ENCODE data around the gene ZBTB12. TPM values are rescaled to one million over a fixed set of nuclear protein-coding genes. Genes with fewer than 3 reads are reported as not detected.

Gene ZBTB12
- total and polyA plus RNA-seq, 2 of the 13 experiments (the other 11 are each of a cell fraction or from before 2014, with no cell fraction given), result 4.8 to 6.0 TPM

DNA sequence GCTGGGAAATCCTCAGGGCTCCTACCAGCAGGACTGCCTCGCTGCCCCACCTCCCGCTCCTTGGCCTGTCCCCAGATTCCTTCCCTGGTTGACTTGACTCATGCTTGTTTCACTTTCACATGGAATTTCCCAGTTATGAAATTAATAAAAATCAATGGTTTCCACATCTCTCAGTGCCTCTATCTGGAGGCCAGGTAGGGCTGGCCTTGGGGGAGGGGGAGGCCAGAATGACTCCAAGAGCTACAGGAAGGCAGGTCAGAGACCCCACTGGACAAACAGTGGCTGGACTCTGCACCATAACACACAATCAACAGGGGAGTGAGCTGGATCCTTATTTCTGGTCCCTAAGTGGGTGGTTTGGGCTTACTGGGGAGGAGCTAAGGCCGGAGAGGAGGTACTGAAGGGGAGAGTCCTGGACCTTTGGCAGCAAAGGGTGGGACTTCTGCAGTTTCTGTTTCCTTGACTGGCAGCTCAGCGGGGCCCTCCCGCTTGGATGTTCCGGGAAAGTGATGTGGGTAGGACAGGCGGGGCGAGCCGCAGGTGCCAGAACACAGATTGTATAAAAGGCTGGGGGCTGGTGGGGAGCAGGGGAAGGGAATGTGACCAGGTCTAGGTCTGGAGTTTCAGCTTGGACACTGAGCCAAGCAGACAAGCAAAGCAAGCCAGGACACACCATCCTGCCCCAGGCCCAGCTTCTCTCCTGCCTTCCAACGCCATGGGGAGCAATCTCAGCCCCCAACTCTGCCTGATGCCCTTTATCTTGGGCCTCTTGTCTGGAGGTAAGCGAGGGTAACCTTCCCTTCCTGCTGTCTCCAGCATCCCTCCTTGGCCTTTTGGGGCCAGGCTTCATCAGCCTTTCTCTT lies 43.9 kb upstream of the ZBTB12 start, which contains the start of gene CFB (continued):
- TF ChIP-seq KMT2B (CRISPR knock-in tag; IDR thresholded peaks at IDR 0.05), result peak; percentile 63; the same call in 1 of the 2 replicates
- peak; percentile 74 for TF ChIP-seq SP2 (CRISPR knock-in tag; IDR thresholded peaks at IDR 0.05)
- TF ChIP-seq ZNF501 (CRISPR knock-in tag; IDR thresholded peaks at IDR 0.05), result peak; percentile 91
- TF ChIP-seq MAFK (conservative IDR thresholded peaks at IDR 0.05 in 1 of 2, IDR thresholded peaks at IDR 0.05 in 1 of 2; ENCODE audit: low read length in 2 of 2), result 0 out of 4 replicates have a peak, but pooled peaks of 1 of the 2 experiments have one; percentile 14
- TF ChIP-seq YEATS4 (CRISPR knock-in tag; IDR thresholded peaks at IDR 0.05; ENCODE audit: borderline replicate concordance), result peak; percentile 56
- TF ChIP-seq GABPB1 (CRISPR knock-in tag; IDR thresholded peaks at IDR 0.05), result peak; percentile 54
- TF ChIP-seq PAXIP1 (CRISPR knock-in tag; conservative IDR thresholded peaks at IDR 0.05), result peak; percentile 100
- TF ChIP-seq STAG1 (CRISPR knock-in tag; IDR thresholded peaks at IDR 0.05), result peak; percentile 35; the same call in 1 of the 2 replicates
- TF ChIP-seq, protein P1, sequence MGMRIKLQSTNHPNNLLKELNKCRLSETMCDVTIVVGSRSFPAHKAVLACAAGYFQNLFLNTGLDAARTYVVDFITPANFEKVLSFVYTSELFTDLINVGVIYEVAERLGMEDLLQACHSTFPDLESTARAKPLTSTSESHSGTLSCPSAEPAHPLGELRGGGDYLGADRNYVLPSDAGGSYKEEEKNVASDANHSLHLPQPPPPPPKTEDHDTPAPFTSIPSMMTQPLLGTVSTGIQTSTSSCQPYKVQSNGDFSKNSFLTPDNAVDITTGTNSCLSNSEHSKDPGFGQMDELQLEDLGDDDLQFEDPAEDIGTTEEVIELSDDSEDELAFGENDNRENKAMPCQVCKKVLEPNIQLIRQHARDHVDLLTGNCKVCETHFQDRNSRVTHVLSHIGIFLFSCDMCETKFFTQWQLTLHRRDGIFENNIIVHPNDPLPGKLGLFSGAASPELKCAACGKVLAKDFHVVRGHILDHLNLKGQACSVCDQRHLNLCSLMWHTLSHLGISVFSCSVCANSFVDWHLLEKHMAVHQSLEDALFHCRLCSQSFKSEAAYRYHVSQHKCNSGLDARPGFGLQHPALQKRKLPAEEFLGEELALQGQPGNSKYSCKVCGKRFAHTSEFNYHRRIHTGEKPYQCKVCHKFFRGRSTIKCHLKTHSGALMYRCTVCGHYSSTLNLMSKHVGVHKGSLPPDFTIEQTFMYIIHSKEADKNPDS (CRISPR knock-in tag; IDR thresholded peaks at IDR 0.05), result peak; percentile 4; the same call in 1 of the 2 replicates
- no peak for TF ChIP-seq ZNF496 (CRISPR knock-in tag; IDR thresholded peaks at IDR 0.05; ENCODE audit: insufficient replicate concordance)
- TF ChIP-seq ZNF530 (CRISPR knock-in tag; IDR thresholded peaks at IDR 0.05; ENCODE audit: low read depth), result no peak
- no peak for TF ChIP-seq FIP1L1 (IDR thresholded peaks at IDR 0.05; ENCODE audit: borderline replicate concordance, insufficient read depth, low read depth, low read length)
- TF ChIP-seq RBFOX2 (IDR thresholded peaks at IDR 0.05; ENCODE audit: low read depth, low read length), result peak; percentile 68
- peak; percentile 48; the same call in 1 of the 2 replicates for TF ChIP-seq ZMYM4 (CRISPR knock-in tag; IDR thresholded peaks at IDR 0.05)
- TF ChIP-seq ZEB1 (IDR thresholded peaks at IDR 0.05; ENCODE audit: insufficient replicate concordance, low read depth), result peak; percentile 84
- no peak for TF ChIP-seq MAFF (IDR thresholded peaks at IDR 0.05; ENCODE audit: low read depth, low read length)
- no peak for TF ChIP-seq ZNF260 (CRISPR knock-in tag; IDR thresholded peaks at IDR 0.05; ENCODE audit: borderline replicate concordance, low read depth)
- peak; percentile 79 for TF ChIP-seq PITX1 (CRISPR knock-in tag; IDR thresholded peaks at IDR 0.05)
- TF ChIP-seq SNAPC2 (CRISPR knock-in tag; IDR thresholded peaks at IDR 0.05), result peak; percentile 87; the same call in 1 of the 2 replicates
- TF ChIP-seq ZNF383 (CRISPR knock-in tag; IDR thresholded peaks at IDR 0.05; ENCODE audit: borderline replicate concordance), result 0 out of 2 replicates have a peak, but pooled peaks have one; percentile 63
- peak; percentile 94 for TF ChIP-seq XRCC5 (optimal IDR thresholded peaks at IDR 0.05; ENCODE audit: low read length)
- TF ChIP-seq PAF1 (CRISPR knock-in tag; IDR thresholded peaks at IDR 0.05), result peak; percentile 65
- peak; percentile 93 for TF ChIP-seq ZKSCAN8 (CRISPR knock-in tag; IDR thresholded peaks at IDR 0.05; ENCODE audit: borderline replicate concordance)
- TF ChIP-seq SP1 (IDR thresholded peaks at IDR 0.05), result no peak
- peak; percentile 60 for TF ChIP-seq SP1 (CRISPR knock-in tag; IDR thresholded peaks at IDR 0.05)

All from HepG2 (cell line).